Right renal pelvis (tissue), 4 donors: ENCODE results near the gene RBM20. TPM values are rescaled to one million over a fixed set of nuclear protein-coding genes. Genes with fewer than 3 reads are reported as not detected.

ENCODE experiments used
- DNase-seq, 4 donors: peaks; one replicate each; pipeline ENCODE4 v3.0.0-alpha.2; 2013; ENCODE audit warnings: low read depth in 4 of 4, low spot score in 3 of 4, missing footprints in 1 of 4
- polyA plus RNA-seq, 4 donors: library from polyadenylated mRNA; unstranded; fragments of 120-200 nt; gene quantifications; one replicate each; pipeline ENCODE4 v1.2.1, GENCODE V29; 2013; ENCODE audit not compliant: insufficient read length in 4 of 4

The RBM20 gene
- polyA plus RNA-seq, 4 donors, result 2.9 to 6.3 (median 4.9) TPM

DNA sequence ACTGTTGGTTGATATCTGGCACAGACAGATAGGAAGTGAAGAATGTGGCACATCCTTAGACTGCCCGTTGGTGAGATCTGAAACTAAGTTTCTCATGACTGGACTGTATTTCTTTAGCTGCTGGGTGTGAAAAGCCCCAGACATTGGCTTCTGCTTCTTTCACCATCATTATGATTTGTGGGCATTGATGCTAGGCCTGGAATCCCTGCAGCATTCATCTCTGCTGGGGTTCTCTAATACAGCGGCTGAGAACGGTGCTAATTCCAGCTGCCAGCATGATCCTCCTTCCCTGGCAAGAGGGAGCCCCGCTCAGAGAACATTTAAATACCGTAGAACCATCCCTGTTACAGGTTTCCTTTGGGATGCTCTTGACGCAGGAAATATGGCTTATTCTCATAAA lies 26.2 kb downstream of the RBM20 start:
- DNase-seq, result no peak

DNA sequence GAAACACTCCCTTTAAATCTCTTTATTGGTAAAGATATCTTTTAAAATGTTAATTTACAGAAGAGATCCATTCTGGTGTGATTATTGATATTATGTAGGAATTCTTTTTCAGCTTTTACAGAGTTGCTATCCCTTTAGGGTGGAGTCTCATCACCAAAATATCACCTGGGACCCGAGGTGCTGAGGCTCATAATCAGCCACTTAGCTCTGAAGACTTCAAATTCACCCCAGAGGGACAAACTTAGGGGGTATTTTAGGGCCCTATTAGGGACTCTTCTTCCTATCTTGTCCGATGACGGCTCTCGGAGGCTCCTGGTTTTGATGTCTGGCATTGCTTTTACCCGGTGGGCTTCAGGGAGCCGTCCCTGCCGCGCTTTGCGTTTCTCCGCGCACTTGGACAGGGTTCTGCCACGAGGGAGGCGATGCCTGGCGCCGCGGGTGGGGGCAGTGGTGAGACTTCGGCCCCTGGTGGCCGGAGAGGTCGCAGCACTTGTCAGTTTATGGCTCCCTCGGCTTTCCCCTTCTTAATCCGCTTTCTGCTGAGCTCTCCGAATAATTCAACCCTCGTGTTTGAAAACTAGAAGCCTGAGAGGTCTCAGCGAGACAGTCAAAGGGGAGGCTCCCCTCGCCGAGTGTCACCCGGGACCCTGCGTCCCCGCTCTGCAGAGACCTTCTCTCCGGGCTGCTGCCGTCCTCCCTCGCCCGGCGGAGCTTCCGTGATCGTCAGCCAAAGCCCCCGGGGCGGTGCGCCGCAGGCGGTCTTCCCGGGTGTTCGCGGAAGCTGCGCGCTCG lies 27.8 kb downstream of the RBM20 start:
- DNase-seq, result peak in 2 of 4 donors; percentile 39 to 48

DNA sequence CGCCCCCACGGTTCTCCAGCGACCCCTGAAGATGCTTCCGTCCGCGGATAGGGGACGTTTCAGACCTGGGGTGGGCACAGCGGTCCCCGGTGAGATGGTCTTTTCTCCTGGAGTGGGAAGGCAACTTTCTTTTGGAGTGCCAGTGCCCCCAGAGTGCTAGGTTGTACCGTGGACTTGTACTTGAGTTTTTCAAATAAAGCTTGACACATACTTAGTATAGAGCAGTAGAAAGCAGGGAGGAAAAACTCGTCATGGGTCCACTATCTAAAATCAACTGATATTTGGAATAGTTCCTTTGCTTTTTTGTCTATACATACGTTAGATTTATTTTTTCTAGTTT lies 28.4 kb downstream of the RBM20 start:
- no peak for DNase-seq

DNA sequence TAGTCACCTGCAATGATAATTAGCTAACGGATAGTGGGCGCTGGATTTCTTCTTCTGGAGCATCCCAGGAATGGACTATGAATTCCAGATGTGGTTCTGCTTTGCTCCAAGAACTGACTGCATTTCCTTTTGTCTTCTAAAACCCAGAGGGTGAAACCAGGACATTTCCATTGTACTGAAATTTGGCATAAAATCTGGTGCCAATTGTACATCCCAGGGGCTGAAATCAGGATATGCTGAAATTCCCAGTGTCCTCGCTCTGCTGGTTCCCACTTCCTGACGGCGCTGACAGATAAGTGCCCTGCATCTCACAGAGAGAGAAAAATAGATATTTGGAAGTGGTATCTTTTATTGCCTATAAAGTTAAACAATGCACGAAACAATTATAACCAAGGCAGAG lies 31.9 kb downstream of the RBM20 start:
- no peak for DNase-seq

DNA sequence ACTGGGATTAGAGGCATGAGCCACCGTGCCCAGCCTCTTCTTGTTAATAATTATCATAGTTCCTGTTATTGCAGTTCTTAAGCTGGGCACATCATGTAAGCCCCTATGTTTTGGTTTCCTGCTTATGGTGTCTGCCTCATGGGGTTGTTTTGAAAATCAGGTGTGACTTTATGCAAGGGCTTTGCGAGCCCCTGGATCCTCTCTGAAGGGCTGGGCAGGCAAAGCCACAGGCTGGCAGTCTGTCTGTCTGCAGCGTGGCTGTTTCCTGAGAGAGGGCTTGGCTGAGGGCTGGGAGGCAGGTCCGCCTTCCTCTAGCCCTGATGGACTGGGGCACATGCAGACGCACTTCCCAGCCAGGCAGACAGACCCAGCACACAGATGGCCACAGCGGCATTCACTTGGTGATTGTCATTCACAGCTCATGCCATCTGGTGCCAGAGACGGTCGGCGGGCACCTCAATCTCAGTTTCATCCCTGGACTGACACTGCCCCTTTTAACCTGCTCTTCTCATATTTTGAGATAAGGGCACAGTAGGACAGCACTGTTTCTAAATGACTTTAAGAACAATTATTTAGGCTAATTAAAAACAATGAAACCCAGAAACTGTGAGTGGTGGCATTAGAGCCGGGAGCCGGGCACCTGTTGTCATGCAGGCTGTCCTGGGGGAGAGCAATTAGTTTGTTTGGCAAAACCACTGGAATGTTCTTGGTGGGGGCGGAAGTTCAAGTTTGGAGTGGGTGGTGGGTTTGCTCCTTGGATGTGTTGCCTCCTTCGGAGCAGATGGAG lies 35.5 kb downstream of the RBM20 start:
- DNase-seq, result no peak

DNA sequence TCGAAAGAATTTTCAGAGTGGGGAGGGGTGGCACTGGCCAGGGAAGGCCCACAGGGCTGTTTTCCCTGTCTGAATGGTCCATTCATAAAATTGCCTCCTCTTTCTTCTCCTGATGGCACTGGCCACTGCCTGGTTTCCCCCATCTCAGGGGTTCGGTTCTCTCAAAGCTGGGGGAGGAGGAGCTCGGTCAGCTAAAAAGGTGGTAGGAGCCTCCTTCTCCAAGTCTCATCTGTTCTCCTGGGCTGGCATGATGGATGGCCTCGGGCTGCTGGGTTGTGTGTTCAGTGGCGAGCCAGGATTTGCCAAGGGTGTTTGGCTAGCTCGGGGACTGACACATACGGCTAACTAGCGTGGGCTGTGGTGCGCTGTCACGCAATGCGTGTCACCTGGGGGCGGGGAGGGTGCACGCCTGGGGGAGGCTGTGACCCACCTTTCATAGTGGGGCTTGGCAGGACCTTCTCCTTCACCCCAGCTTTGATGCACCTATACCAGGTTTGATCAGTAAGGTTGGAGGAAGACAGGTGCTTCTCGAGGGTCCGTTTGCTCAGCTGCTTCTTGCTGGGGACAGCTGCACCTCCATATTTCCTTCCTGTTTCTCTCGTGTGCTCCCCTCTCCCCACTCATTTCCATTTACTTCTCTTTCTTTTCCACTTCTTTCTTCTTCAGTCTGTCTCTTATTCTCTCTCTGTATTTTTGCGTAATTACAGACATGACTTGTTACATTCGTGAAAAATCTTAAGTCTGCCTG lies 36.3 kb downstream of the RBM20 start:
- no peak for DNase-seq

DNA sequence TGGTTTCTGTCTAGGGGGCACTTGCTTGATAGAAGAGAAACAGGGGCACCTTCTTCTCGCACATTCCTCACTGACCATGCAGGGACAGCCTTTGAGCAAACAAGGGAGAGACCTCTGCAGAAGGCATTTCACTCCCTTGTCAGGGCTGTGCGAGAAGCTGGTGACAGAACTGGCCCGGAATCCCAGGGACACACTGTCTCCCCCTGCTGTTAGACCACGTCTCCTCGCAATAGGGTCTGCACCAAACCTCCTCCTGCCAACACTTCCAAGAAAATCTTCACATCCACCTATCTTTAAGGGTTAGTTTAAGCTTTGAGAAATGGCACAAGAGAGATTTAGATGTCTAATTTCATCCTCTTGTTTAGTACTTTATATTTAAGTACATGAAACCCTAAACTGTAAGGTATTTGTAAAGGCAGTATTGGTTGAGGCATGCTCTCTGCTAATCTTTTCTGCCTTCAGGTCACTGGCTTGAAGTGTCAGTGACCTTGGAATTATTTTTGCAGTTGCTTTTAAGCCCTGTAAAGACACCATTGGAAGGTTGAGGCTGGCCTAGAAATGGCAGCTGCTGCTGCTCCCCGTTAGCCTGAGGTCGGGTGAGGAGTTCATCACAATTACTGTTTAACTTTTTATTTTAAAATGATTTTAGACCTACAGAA lies 37.0 kb downstream of the RBM20 start:
- DNase-seq, result no peak

DNA sequence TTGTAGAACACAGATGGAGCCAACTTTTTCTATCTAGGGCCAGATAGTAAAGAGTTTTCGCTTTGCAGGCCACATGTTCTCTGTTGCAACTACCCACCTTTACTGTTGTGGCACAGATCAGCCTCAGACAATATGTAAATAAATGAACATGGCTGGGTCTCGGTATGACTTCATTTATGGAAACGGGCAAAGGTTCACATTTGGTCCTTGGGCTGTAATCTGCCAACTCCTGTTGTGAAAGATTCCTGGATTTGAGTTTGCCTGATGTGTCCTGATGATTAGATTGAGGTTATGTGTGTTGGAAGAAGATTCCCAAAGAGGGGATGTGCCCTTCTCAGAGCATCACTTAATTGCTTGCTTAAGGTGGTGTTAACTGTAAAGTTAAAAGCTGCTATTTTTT lies 38.2 kb downstream of the RBM20 start:
- no peak for DNase-seq

DNA sequence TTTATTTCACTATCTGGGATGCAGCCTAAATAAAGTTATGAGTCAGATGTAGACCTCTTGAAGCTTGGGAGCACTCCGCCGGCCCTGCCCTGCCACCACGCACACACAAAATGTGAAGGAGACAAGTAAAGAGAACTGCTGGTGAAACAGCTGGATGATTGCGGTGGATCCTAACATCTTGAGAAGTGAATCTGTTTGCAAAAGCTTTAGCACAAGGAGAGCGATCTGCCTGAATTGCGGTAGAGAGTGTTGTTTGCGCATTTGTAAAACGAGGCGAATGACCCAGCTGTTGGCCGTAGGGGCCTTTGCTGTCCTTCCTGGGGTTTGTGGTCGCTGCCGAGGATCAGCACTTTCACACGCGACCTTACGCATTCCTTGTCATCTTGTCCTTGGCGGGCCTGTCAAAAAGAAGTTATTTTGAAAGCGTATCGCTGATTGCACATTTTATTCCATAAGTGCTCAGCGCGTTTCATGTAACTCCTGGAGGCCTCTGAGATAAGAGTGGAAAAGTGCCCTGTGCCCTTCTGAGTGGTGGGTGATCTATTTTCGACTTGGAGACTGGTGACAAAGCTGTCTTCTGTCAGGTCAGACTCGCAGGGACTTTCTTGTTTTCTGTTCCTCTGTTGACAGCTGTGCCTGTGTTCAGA lies 40.8 kb downstream of the RBM20 start:
- DNase-seq, result no peak

DNA sequence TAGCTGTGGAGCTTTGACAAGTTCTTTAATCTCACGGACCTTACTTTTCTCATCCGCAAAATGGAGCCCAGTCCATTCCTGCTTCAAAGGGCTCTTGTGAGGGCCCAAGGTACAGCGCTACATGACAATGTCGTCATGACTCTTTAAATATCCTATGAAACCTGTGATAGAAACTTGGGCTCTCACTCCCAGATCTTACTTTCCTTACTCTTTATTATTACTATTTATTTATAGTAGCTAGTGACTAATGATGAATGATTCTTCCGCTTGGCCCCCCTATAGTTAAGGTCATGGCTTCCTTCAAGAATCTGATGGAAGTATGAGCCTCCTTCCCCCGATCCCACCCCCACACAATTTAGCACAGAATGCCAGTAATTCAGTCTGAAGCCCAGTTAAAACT lies 41.9 kb downstream of the RBM20 start:
- no peak for DNase-seq

DNA sequence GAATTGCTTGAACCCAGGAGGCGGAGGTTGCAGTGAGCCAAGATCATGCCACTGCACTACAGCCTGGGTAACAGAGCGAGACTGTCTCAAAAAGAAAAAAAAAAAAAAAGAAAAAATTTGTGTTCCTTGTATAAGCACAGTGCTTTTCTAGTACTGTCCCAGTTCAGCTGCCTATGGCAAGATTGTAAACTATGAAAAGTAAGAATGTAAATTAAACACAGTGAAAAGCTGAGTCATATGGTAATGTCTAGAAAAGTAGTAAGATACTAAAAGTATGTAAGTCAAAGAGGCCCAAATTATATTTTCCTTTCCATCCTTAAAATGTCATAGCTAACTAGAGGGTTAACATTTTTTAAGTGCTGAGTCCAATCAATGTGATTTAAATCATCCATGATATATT lies 42.8 kb downstream of the RBM20 start:
- DNase-seq, result no peak

DNA sequence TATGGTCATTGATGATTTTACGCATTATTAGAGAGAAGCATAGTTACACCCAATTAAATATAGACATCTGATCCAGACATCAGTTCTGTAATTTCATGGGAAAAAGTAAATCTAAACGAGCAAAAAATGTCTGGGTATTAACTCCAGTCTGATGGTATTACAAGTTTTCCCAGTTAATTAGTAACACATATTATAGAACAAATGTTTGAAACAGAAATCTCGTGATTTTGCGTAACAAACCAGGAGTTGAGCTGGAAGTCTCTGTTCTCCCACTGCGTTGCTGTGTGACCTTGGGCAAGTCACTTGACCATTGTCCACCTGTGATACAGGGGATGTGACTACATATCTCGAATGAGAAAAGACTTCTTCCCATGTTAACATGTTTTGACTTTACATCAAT lies 43.3 kb downstream of the RBM20 start:
- DNase-seq, result no peak

DNA sequence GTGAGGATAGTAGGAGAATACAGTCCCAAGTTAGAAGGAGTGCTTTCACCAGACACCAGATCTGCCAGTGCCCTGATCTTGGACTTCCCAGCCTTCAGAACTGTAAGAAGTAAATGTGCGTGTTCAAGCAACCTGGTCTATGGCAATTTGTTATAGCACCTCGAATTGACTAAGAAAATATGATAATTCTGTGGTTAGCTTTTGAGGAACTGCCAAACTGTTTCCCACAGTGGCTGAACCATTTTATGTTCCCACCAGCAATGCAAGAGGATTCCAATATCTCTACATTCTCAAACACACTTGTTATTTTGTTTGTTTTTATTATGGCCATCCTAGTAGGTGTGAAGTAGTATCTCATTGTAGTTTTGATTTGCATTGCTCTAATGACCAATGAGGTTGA lies 47.0 kb downstream of the RBM20 start:
- DNase-seq, result no peak

DNA sequence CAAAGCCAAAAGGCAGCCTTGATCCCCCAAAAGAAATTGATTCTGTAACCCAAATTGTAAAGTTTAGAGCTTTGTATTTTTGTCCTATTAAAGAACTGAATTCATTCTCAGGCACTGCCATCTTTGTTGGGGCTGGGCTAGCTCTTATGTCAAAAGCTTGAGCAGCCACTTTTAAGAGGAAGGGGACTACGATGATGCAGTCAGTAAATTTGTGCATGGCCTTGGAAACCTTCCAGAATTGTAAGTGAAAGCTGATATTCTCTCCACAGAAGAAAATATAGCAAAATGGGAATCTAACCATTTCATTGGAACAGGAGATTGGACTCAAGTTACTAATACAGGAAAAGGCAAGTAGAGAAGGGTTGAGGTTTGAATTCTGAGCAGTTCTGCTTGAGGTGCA lies 50.1 kb downstream of the RBM20 start:
- DNase-seq, result no peak

DNA sequence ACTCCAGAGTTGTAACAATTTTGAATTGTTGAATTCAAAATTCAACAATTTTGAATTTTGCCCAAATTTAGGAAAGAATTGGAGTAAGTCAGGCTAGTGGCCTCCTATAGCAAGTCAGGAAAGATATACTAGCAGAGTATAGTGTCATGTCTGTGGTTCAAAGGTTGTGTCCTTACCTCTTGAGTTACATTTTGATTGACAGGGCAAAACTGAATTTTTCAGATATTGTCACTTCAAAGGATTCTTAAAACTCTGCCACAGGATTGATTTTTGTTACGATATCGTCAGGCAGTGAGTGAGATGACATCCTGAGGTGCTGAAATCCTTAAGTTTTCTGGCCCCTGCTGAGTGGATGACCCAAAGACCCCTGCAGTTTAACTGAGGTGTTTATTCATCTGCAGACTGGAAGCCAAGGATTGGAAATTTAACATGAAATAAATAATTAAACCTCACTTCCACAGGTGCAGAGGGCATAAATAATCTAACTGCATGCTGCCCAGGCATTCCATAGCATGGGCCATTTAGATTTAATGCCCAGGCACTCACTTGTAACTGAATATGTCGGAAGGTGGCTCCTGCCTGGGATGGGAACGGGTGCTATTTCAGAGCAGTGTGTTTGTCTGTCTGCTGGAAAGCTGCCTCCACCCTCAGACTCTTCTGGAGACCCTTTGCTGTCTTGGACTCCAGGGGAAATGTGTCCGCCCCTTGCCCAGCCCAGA lies 50.8 kb downstream of the RBM20 start:
- DNase-seq, result no peak

DNA sequence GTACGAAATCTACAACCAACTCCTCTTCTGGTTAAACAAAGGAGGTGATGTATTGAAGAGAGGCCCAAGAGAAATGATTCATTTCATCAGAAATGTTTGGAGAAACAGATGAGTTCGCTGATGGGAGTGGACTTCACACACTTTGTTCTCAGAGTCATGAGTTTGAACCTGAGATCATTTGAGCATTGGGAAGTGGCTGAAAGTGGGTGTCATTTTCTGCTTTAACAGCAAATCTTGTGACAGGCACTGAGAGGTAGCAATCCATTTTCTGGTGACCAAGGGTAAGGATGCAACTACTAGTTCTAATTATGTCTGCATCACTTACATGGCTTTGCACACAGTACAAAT lies 51.4 kb downstream of the RBM20 start:
- no peak for DNase-seq

DNA sequence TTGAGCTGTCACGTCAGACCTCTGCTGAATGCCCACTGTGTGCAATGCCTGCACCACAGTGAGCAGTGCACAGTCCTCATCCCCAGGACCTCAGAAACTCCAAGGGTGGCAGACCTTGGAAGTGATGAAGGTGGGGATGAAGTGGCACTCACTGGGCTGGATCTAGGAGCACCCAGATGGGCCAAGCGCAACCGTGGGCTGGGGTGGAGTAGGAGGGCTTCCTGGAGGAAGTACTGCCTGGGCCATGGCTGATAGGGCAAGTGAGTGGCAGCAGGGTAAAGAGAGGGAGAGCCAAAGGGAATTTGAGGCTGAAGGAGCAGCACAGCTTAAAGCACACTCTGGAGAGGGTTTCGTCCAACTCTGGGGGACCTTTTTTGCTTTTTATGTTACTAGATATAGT lies 52.3 kb downstream of the RBM20 start:
- DNase-seq, result no peak

DNA sequence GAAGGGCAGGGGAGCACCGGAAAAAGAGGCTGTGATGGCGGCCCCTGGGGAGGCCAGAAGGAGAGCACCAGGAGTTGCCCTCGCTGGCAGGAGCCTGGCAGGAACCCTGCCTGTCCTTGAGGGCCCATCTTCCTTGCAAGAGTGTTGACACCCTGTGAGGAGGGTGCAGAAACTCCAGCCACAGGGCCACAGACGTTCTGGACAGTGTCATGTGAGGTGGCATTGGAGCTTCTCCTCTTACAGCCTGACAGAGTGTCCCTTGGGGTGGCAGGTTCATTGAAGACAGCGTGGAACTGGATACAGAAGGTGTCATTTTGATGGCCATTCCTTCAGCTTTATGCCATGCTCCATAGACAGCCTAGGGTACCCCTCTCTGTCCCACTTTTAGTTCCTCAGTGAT lies 54.2 kb downstream of the RBM20 start:
- no peak for DNase-seq

DNA sequence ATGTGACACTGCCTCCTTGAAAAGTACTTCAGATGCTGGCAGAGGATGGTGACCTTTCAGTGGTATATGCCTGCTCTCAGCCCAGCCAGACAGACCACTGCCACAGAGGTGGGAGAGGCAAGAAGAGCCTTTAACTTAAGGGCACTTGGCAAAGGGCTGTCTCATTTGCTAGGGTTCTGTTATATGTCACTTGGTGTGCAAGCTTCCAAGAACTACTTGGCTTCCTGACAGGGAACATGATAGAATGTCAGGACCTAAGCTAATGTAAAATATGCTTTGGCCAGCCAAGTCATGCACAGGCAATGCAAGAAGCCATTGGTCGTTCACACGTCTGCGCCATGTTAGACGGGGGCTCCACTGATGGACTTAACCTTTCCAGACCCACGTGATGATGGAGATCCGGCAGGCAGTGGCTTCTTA lies 54.7 kb downstream of the RBM20 start:
- no peak for DNase-seq

DNA sequence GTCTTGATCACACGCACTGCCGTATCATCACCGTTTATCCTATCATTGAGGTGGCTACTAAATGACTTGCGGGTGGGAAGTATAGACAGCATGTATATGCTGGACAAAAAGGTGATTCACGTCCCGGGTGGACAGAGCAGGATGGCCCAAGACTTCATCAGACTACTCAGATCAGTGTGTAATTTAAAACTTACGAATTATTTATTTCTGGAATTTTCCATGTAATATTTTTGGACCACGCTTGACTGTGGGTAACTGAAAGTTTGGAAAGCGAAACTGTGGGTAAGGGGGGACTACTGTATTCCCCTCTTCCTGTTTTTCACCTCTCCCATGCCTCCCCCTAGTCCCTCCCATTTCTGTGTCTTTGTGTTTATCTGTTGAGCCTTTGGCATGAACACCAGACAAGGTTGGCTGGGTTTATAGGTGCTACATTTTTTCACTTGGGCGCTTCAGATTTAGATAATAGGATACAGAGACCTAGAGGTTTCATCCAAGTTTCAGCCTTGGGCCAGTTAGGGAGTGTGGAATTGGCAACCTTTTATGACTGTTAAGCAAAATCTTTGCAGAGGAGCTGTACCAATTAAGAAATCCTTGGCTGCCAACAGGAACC lies 55.8 kb downstream of the RBM20 start:
- DNase-seq, result no peak
